ENCODE data around the gene FAM124B. TPM values are rescaled to one million over a fixed set of nuclear protein-coding genes. Genes with fewer than 3 reads are reported as not detected.
A peak's percentile ranks its signal among the peaks of the same experiment; 100 is the strongest.

The FAM124B gene
- total RNA-seq, 2 donors from 2014 or later: 0.78 TPM; not detected in 1

DNA sequence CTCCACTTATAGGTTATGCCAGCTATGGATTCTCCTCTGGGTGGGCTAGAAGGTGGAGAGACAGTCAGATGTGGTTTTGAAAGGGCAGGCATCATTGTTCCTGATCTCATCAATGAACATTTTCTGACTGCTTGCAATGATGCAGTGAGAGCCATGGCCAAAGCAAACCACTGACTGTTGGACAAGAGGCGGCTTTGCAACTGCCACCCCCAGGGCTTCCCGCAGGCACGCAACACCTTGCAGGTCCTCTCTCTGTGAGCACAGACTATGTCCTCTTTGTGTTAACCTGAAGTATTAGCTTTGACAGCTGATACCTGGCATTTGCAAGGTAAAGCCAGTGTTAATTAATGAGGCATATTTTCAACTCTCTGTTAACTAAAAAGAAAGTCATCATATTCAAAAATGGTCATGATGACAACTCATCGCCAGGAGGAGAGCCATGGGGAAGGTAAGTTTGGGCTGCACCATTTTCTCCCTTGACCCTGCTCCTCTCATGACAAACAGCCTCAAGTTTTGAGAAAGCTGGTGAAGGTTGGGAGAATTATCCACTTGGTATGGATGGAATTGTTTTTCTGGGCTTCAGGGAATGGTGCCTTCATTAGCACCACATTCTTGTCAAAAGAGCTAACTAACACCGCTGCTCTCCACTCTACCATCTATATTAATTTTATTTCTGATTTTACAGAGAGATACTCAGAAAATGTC is 14.9 kb upstream of the FAM124B start:
- TF ChIP-seq POLR2A (IDR thresholded peaks at IDR 0.05): no peak
- Histone ChIP-seq H3K4me1 (no peaks in the 10 kb centered on the region), H3K27me3 (no peaks in the 10 kb centered on the region), H3K36me3 (replicated peaks in 1 of 2; ENCODE audit: insufficient read depth in 1 of 2, low read depth in 2 of 2) (no peaks in the 10 kb centered on the region), H3K4me3 (no peak overlapping the region), H3K9me3 (no peaks in the 10 kb centered on the region), H3K27ac (no peak overlapping the region)
- no peak for DNase-seq
- intact Hi-C loops (cut with DNase I): no loop called here
- 59 to 69% methylated on average over 5 of the region's 5 CpGs for WGBS, 2 donors
- ATAC-seq: no peak

DNA sequence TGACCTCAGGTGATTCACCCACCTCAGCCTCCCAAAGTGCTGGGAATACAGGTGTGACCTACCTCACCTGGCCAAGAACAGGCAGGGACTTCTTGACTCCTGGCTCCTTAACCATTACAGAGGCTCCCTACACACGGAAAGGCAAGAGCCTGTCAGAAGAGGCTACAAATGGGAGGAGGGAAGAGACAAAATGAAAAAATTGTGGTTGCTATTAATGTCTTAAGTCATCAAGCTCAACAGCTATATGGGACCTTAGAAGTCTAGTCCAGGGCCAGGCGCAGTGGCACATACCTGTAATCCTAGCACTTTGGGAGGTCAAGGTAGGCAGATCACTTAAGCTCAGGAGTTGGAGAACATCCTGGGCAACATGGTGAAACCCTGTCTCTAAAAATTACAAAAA is 11.5 kb upstream of the FAM124B start:
- Histone ChIP-seq H3K27ac (no peak overlapping the region), H3K36me3 (replicated peaks in 1 of 2; ENCODE audit: insufficient read depth in 1 of 2, low read depth in 2 of 2) (no peaks in the 10 kb centered on the region), H3K27me3 (no peaks in the 10 kb centered on the region), H3K4me1 (no peaks in the 10 kb centered on the region), H3K9me3 (no peaks in the 10 kb centered on the region), H3K4me3 (no peak overlapping the region)
- intact Hi-C loops (cut with DNase I): no loop called here
- 56 to 87% methylated on average over 2 of the region's 2 CpGs for WGBS, 2 donors
- no peak for ATAC-seq
- DNase-seq: no peak
- TF ChIP-seq, protein P1, sequence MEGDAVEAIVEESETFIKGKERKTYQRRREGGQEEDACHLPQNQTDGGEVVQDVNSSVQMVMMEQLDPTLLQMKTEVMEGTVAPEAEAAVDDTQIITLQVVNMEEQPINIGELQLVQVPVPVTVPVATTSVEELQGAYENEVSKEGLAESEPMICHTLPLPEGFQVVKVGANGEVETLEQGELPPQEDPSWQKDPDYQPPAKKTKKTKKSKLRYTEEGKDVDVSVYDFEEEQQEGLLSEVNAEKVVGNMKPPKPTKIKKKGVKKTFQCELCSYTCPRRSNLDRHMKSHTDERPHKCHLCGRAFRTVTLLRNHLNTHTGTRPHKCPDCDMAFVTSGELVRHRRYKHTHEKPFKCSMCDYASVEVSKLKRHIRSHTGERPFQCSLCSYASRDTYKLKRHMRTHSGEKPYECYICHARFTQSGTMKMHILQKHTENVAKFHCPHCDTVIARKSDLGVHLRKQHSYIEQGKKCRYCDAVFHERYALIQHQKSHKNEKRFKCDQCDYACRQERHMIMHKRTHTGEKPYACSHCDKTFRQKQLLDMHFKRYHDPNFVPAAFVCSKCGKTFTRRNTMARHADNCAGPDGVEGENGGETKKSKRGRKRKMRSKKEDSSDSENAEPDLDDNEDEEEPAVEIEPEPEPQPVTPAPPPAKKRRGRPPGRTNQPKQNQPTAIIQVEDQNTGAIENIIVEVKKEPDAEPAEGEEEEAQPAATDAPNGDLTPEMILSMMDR (IDR thresholded peaks at IDR 0.05): no peak
- no peak for TF ChIP-seq POLR2A (IDR thresholded peaks at IDR 0.05)

DNA sequence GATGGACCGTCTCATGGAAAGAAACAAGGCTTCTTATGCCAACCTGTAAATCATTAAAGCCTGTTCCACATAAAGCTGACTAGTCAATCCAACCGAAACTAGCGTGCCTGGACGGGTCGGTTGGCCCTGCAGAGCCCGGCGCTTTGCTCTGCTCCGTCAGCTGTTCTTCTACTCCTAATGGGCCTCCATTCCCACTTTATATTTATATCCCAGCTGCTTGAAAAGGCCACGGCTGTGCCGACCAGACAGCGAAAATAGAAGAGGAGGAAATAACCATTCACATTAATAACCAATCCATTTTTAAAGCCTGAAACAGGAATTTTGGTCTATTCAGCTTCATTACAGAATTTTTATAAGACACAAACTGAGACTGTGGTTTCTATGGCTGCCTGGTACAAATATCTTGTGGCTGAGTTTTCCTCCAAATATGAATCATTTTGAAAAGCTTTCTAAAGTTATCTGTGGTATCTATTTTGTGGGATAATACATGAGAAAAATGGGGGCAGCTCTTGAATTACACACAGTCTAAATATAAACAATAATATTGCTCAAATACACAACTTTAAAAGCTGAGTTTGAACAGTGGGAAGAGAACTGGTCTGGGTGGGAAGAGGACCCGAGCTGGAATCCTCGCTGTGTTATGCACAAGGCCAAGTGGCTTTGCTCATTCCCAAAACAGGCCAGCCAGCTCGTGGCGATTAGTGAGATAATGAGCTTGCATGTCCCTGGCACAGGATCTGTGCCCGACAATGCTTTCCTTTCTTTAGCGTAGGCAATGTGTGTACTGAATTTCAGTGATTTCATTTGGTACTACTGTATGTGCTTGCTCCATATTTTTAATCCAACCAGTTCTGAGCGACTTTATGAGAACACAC is 10.5 kb upstream of the FAM124B start:
- H3K27ac ChIP-seq: peak overlapping the region in 1 of 4 donors; percentile 4
- H3K4me3 ChIP-seq: no peak overlapping the region

DNA sequence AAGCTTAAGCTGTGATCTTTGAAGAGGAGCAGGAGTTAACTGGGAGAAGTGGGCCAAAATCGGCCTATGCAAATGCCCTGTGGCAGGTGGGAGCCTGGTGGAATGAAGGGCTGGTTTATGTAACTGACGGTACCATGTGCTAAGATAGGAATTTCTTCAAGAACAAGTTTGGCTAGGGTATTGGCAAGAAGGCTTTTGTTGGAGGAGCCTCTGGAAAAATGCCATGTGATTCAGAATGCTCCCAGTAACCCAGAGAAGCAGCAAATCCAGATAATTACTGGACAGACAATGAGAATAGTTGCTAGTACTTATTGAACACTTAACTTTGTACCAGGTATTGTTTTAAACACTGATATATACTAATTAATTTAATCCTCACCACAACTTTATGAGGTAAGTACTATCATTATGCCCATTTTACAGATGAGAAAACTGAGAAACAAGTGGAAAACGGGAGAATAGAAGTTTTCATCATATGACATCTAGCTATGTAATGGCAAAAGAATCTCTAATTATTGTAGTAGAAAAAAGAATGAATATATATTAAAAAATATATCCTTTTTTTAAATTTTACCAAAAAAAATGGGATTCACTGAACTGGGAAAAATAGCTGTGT is 9.1 kb upstream of the FAM124B start:
- Histone ChIP-seq H3K4me1 (no peaks in the 10 kb centered on the region), H3K27me3 (no peaks in the 10 kb centered on the region), H3K36me3 (replicated peaks in 1 of 2; ENCODE audit: insufficient read depth in 1 of 2, low read depth in 2 of 2) (no peaks in the 10 kb centered on the region), H3K27ac (no peak overlapping the region), H3K9me3 (no peaks in the 10 kb centered on the region), H3K4me3 (no peak overlapping the region)
- no peak for DNase-seq
- 70 to 71% methylated on average over 3 of the region's 3 CpGs for WGBS, 2 donors
- intact Hi-C loops (cut with DNase I): no loop called here
- no peak for ATAC-seq
- TF ChIP-seq POLR2A (IDR thresholded peaks at IDR 0.05): no peak
- TF ChIP-seq, protein P1 (IDR thresholded peaks at IDR 0.05): no peak

More for the DNA sequence above, 10.5 kb upstream of the FAM124B start:
- ATAC-seq (peak; percentile 47), DNase-seq (peak in 2 of 4 donors; percentile 21 to 35)
- no peaks in the 10 kb centered on the region for H3K9me3 ChIP-seq
- no peaks in the 10 kb centered on the region for H3K4me1 ChIP-seq
- 47 to 53% methylated on average over 18 of the region's 18 CpGs for WGBS, 2 donors
- no peak for TF ChIP-seq POLR2A (IDR thresholded peaks at IDR 0.05)
- TF ChIP-seq, protein P1 (IDR thresholded peaks at IDR 0.05): no peak
- intact Hi-C loops (cut with DNase I): no loop called here
- H3K36me3 ChIP-seq (replicated peaks in 1 of 2; ENCODE audit: insufficient read depth in 1 of 2, low read depth in 2 of 2): no peaks in the 10 kb centered on the region
- no peaks in the 10 kb centered on the region for H3K27me3 ChIP-seq

DNA sequence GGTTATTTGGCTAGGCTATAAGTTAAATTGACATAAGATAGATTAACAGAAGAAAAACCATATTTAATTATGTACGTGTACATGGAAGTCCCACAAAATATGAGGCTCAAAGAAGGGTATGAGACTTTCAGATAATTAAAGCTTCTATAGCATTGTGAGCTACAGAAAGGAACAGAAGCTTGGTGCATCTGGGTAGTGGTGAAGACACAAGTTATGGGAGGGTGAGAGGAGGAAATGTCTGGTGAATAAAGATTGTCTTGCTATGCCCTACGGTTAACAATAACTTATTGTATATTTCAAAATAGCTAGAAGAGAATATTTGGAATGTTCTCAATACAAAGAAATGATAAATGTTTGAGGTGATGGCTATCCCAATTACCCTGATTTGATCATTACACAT is 6.8 kb upstream of the FAM124B start:
- H3K27ac ChIP-seq: no peak overlapping the region
- no peaks in the 10 kb centered on the region for H3K27me3 ChIP-seq
- intact Hi-C loops (cut with DNase I): no loop called here
- DNase-seq: no peak
- no peak for TF ChIP-seq POLR2A (IDR thresholded peaks at IDR 0.05)
- TF ChIP-seq, protein P1 (IDR thresholded peaks at IDR 0.05): no peak
- H3K9me3 ChIP-seq: no peaks in the 10 kb centered on the region
- 31 to 47% methylated on average over 2 of the region's 2 CpGs for WGBS, 2 donors
- ATAC-seq: no peak
- H3K4me3 ChIP-seq: no peak overlapping the region
- no peaks in the 10 kb centered on the region for H3K4me1 ChIP-seq
- H3K36me3 ChIP-seq (replicated peaks in 1 of 2; ENCODE audit: insufficient read depth in 1 of 2, low read depth in 2 of 2): no peaks in the 10 kb centered on the region
